HG02642 (cell line): ENCODE data around the gene SLC6A8.

ENCODE experiments used
- ATAC-seq: cut with Tn5 transposase; IDR thresholded peaks from one replicate; pipeline ENCODE4 v1.9.1; 2021; ENCODE audit warnings: mild to moderate bottlenecking; ENCODE audit not compliant: unreplicated experiment, poor library complexity

Gene SLC6A8

GRCh38 chrX:153687121-153688039 is at the start of gene SLC6A8:
Gene SLC6A8 (plus strand): TSS chrX:153687926. CDS start chrX:153688575, 649 bp downstream.
- ATAC-seq, result no peak

GRCh38 chrX:153638041-153638371 is 49.7 kb upstream of the SLC6A8 start:
- no peak for ATAC-seq

- ATAC-seq, result no peak
Measured at GRCh38 chrX:153638436-153639176, 49.1 kb upstream of the SLC6A8 start.

GRCh38 chrX:153639177-153640044 is 48.3 kb upstream of the SLC6A8 start:
- no peak for ATAC-seq

GRCh38 chrX:153640045-153640686 is 47.6 kb upstream of the SLC6A8 start:
- ATAC-seq, result no peak

- ATAC-seq, result no peak
Measured at GRCh38 chrX:153640736-153641575, 46.8 kb upstream of the SLC6A8 start.

GRCh38 chrX:153641627-153642026 is 46.1 kb upstream of the SLC6A8 start:
- ATAC-seq, result no peak

- ATAC-seq, result no peak
Measured at GRCh38 chrX:153642051-153642654, 45.6 kb upstream of the SLC6A8 start.

- ATAC-seq, result no peak
Measured at GRCh38 chrX:153642655-153643430, 44.9 kb upstream of the SLC6A8 start.

- ATAC-seq, result no peak
Measured at GRCh38 chrX:153643431-153644351, 44.0 kb upstream of the SLC6A8 start.

GRCh38 chrX:153644356-153645125 is 43.2 kb upstream of the SLC6A8 start:
- no peak for ATAC-seq

GRCh38 chrX:153645151-153645550 is 42.6 kb upstream of the SLC6A8 start:
- ATAC-seq, result no peak

GRCh38 chrX:153645921-153646488 is 41.7 kb upstream of the SLC6A8 start:
- no peak for ATAC-seq

GRCh38 chrX:153646620-153647373 is 40.9 kb upstream of the SLC6A8 start, which contains the start of gene DUSP9:
Gene DUSP9 (plus strand): TSS chrX:153647203. CDS start chrX:153647954, 751 bp downstream.
- ATAC-seq, result no peak
